Measurements from ENCODE around the gene ALOX12.

- no peak for TF ChIP-seq CTCF (conservative IDR thresholded peaks at IDR 0.05; ENCODE audit: low read length)
- no peak for TF ChIP-seq EZH2phosphoT487 (IDR thresholded peaks at IDR 0.05; ENCODE audit: borderline replicate concordance)
Observed at GRCh38 chr17:6994118-6994598, 1.7 kb upstream of the ALOX12 start.

Data from Loucy (cell line).